Neural progenitor cell (in vitro differentiated cells): Measurements from ENCODE around the gene ADCY2. TPM values are rescaled to one million over a fixed set of nuclear protein-coding genes. Genes with fewer than 3 reads are reported as not detected.

ENCODE experiments used
- DNase-seq: peaks from one replicate; pipeline ENCODE4 v3.0.0-alpha.2; 2016; ENCODE audit warnings: low spot score
- H2AFZ ChIP-seq: fragments of 200-600 bp; sonication (generic); replicated peaks from 2 replicates; pipeline ENCODE4 v1.6.1; 2016; ENCODE audit warnings: antibody characterized with exemption
- H3F3A ChIP-seq: fragments of 200-600 bp; sonication (generic); 2 replicates; pipeline ENCODE4 v1.6.1; 2016; ENCODE audit warnings: antibody characterized with exemption, low read depth
- H3K27ac ChIP-seq: fragments of 200-600 bp; sonication (generic); 2 replicates; pipeline ENCODE4 v1.5.1; 2016; ENCODE audit warnings: mild to moderate bottlenecking
- H3K27me3 ChIP-seq: fragments of 200-600 bp; sonication (generic); 2 replicates; pipeline ENCODE4 v1.6.1; 2016; ENCODE audit warnings: mild to moderate bottlenecking, moderate library complexity
- H3K36me3 ChIP-seq: fragments of 200-600 bp; sonication (generic); 2 replicates; pipeline ENCODE4 v1.5.1; 2016
- H3K4me1 ChIP-seq: fragments of 200-600 bp; sonication (generic); 2 replicates; pipeline ENCODE4 v1.6.1; 2016; ENCODE audit warnings: mixed run types
- H3K4me2 ChIP-seq: fragments of 200-600 bp; sonication (generic); 2 replicates; pipeline ENCODE4 v1.6.1; 2016
- H3K4me3 ChIP-seq: fragments of 200-600 bp; sonication (generic); 2 replicates; pipeline ENCODE4 v1.5.1; 2016
- H3K79me2 ChIP-seq: fragments of 200-600 bp; sonication (generic); 2 replicates; pipeline ENCODE4 v1.6.1; 2016; ENCODE audit warnings: low read depth
- H3K9ac ChIP-seq: fragments of 200-600 bp; sonication (generic); 2 replicates; pipeline ENCODE4 v1.6.1; 2016
- H3K9me3 ChIP-seq: fragments of 200-600 bp; sonication (generic); 2 replicates; pipeline ENCODE4 v1.5.1; 2016; ENCODE audit warnings: low read depth
- H4K20me1 ChIP-seq: fragments of 200-600 bp; sonication (generic); 2 replicates; pipeline ENCODE4 v1.6.1; 2016; ENCODE audit warnings: low read depth
- H3K27ac Mint-ChIP-seq: 3 replicates; pipeline ENCODE4 v1.8.0; 2021; ENCODE audit warnings: mixed read lengths
- H3K27me3 Mint-ChIP-seq: 2 replicates; pipeline ENCODE4 v1.8.0; 2022; ENCODE audit warnings: low read depth, mild to moderate bottlenecking, inconsistent platforms, moderate library complexity, mixed read lengths; ENCODE audit not compliant: insufficient read depth
- H3K36me3 Mint-ChIP-seq: 3 replicates; pipeline ENCODE4 v1.8.0; 2021; ENCODE audit warnings: mixed read lengths
- H3K4me1 Mint-ChIP-seq: 3 replicates; pipeline ENCODE4 v1.8.0; 2021; ENCODE audit warnings: mixed read lengths
- H3K4me3 Mint-ChIP-seq: 3 replicates; pipeline ENCODE4 v1.8.0; 2021; ENCODE audit warnings: mild to moderate bottlenecking, moderate library complexity, mixed read lengths
- H3K9me3 Mint-ChIP-seq: 3 replicates; pipeline ENCODE4 v1.8.0; 2020; ENCODE audit warnings: mixed read lengths
- EZH2 ChIP-seq: fragments of 200-600 bp; sonication (generic); IDR thresholded peaks from 2 replicates; pipeline ENCODE4 v1.6.1; 2017; ENCODE audit warnings: antibody characterized with exemption, mild to moderate bottlenecking, moderate library complexity
- EZH2phosphoT487 ChIP-seq: fragments of 200-600 bp; sonication (generic); IDR thresholded peaks from 2 replicates; pipeline ENCODE4 v1.6.1; 2017; ENCODE audit warnings: antibody characterized with exemption
- total RNA-seq: library from RNA; depleted of rRNA; stranded (reverse); fragments of >200 nt; gene quantifications from 2 replicates; pipeline ENCODE4 v1.2.3, GENCODE V29; 2015; ENCODE audit warnings: low replicate concordance
- TF ChIP-seq, protein P1 (sequence below): fragments of 200-600 bp; sonication (generic); IDR thresholded peaks from 2 replicates; pipeline ENCODE4 v1.5.1; 2017; ENCODE audit warnings: antibody characterized with exemption, mild to moderate bottlenecking

The ADCY2 gene
- total RNA-seq, 1 donor from 2014 or later = 1.2 TPM

DNA sequence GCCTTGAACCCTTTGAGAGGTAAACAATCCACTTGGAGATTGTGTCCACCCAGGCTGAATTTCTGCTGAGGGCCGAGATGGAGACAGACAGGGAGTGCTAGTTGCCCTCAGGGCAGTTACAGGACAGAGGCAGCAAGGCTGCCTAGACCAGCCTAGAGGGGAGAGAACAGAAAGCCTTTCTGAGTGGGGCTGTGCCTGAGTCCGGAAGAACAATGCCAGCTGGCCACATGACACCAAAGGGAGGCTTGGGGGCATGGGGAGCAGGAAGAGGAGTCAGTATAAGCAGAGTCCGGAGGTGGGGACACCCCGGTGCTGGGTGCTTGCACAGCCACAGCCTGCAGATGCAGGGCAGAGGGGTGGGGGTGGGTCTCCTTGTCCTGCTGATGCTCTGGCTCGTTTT is 309.3 kb downstream of the ADCY2 start:
- no peaks in the 10 kb centered on the region for H3K36me3 ChIP-seq
- no peaks in the 10 kb centered on the region for H4K20me1 ChIP-seq
- no peak overlapping the region for H3K27ac ChIP-seq
- Mint-ChIP-seq H3K27me3 (peaks cover 3% of the 10 kb centered on the region), H3K9me3 (peaks cover 10% of the 10 kb centered on the region), H3K4me1 (peaks cover 6% of the 10 kb centered on the region), H3K36me3 (no peaks in the 10 kb centered on the region), H3K27ac (no peak overlapping the region), H3K4me3 (no peak overlapping the region)
- no peak overlapping the region for H3K4me3 ChIP-seq
- TF ChIP-seq, protein P1, sequence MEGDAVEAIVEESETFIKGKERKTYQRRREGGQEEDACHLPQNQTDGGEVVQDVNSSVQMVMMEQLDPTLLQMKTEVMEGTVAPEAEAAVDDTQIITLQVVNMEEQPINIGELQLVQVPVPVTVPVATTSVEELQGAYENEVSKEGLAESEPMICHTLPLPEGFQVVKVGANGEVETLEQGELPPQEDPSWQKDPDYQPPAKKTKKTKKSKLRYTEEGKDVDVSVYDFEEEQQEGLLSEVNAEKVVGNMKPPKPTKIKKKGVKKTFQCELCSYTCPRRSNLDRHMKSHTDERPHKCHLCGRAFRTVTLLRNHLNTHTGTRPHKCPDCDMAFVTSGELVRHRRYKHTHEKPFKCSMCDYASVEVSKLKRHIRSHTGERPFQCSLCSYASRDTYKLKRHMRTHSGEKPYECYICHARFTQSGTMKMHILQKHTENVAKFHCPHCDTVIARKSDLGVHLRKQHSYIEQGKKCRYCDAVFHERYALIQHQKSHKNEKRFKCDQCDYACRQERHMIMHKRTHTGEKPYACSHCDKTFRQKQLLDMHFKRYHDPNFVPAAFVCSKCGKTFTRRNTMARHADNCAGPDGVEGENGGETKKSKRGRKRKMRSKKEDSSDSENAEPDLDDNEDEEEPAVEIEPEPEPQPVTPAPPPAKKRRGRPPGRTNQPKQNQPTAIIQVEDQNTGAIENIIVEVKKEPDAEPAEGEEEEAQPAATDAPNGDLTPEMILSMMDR = no peak
- TF ChIP-seq EZH2 (no peak), EZH2phosphoT487 (no peak)
- H2AFZ ChIP-seq = peak overlapping the region; percentile 22
- H3K9me3 ChIP-seq = no peaks in the 10 kb centered on the region
- H3K79me2 ChIP-seq = no peaks in the 10 kb centered on the region
- no peaks in the 10 kb centered on the region for H3K27me3 ChIP-seq
- peaks cover 5% of the 10 kb centered on the region for H3K4me1 ChIP-seq
- no peak overlapping the region for H3K9ac ChIP-seq
- no peaks in the 10 kb centered on the region for H3F3A ChIP-seq
- DNase-seq = peak; percentile 26
- no peak overlapping the region for H3K4me2 ChIP-seq

DNA sequence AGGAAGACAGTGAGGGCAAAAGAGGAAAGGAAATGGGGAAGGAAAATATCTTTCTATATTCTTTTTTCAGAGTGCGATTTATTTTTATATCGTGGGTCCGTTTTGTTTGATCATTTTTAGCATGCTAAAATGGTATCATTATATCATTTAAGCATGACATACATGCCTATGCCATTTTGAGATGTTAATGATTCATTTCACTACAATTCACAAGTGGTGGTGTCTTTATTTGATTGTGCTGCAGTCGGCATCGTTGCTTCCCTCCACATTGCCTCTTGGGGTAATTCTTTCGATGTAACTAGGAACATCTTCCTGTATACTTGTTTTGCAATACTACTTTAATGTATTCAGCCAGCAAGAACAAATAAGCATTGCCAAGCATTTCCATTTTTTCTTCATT is 309.8 kb downstream of the ADCY2 start:
- Mint-ChIP-seq H3K27ac (no peak overlapping the region), H3K4me1 (peaks cover 8% of the 10 kb centered on the region), H3K27me3 (peaks cover 3% of the 10 kb centered on the region), H3K4me3 (no peak overlapping the region), H3K9me3 (peaks cover 10% of the 10 kb centered on the region), H3K36me3 (no peaks in the 10 kb centered on the region)
- DNase-seq = no peak
- Histone ChIP-seq H3K4me2 (no peak overlapping the region), H3K27me3 (no peaks in the 10 kb centered on the region), H3K27ac (no peak overlapping the region), H3K79me2 (no peaks in the 10 kb centered on the region), H3K9me3 (no peaks in the 10 kb centered on the region), H3K4me1 (peaks cover 5% of the 10 kb centered on the region), H3K36me3 (no peaks in the 10 kb centered on the region), H3K9ac (no peak overlapping the region), H3F3A (no peaks in the 10 kb centered on the region), H4K20me1 (no peaks in the 10 kb centered on the region), H3K4me3 (no peak overlapping the region), H2AFZ (peak overlapping the region; percentile 22)
- no peak for TF ChIP-seq EZH2phosphoT487
- TF ChIP-seq, protein P1 = no peak
- no peak for TF ChIP-seq EZH2

DNA sequence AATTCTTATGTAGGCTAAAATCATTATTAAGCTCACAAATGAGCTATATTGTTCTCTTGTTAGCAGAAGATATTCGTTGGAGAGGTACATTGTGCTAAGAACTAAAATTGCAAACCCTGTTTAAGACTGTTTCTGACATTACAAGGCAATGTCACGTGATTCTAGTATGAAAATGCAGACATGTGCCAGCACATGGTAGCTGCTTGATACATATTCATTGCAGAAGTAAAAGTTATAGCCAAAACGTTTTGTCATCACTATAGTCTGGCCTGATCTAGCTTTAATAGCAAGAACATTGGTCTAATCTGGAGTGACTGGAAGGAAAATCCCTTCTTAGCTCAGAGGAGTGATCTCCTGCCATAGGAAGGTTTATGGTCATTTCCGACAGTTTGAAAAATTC is 310.3 kb downstream of the ADCY2 start:
- H3K4me2 ChIP-seq = no peak overlapping the region
- Mint-ChIP-seq H3K27me3 (peaks cover 3% of the 10 kb centered on the region), H3K4me3 (no peak overlapping the region), H3K4me1 (peaks cover 8% of the 10 kb centered on the region), H3K9me3 (peaks cover 10% of the 10 kb centered on the region), H3K36me3 (no peaks in the 10 kb centered on the region), H3K27ac (no peak overlapping the region)
- no peak overlapping the region for H2AFZ ChIP-seq
- TF ChIP-seq, protein P1 = no peak
- TF ChIP-seq EZH2phosphoT487 (no peak), EZH2 (no peak)
- no peaks in the 10 kb centered on the region for H3K9me3 ChIP-seq
- H3K4me1 ChIP-seq = peaks cover 5% of the 10 kb centered on the region
- no peak overlapping the region for H3K4me3 ChIP-seq
- no peaks in the 10 kb centered on the region for H4K20me1 ChIP-seq
- H3K9ac ChIP-seq = no peak overlapping the region
- H3K27ac ChIP-seq = no peak overlapping the region
- H3K79me2 ChIP-seq = no peaks in the 10 kb centered on the region
- no peaks in the 10 kb centered on the region for H3F3A ChIP-seq
- no peaks in the 10 kb centered on the region for H3K36me3 ChIP-seq
- no peaks in the 10 kb centered on the region for H3K27me3 ChIP-seq
- DNase-seq = no peak
